Sigmoid colon (tissue), 7 donors: ENCODE data around the gene CYP2A7. TPM values are rescaled to one million over a fixed set of nuclear protein-coding genes. Genes with fewer than 3 reads are reported as not detected.
"Not testable (repeated sequence)": the region's sequence is repeated elsewhere in the genome, so short reads cannot be mapped to it uniquely, and the experiment has no call there.

Experiments used
- DNase-seq: peaks from one replicate; pipeline ENCODE4 v3.0.0-alpha.2; 2019
- H3K27ac ChIP-seq, 4 donors: fragments of 200-600 bp; sonication (generic); one replicate each; pipeline ENCODE4 v1.5.1; 2016 to 2019; ENCODE audit warnings: mild to moderate bottlenecking in 1 of 4
- H3K27me3 ChIP-seq, 3 donors: fragments of 200-600 bp; sonication (generic); one replicate each; pipeline ENCODE4 v1.5.1; 2019; ENCODE audit warnings: mild to moderate bottlenecking in 1 of 3
- H3K36me3 ChIP-seq, 4 donors: fragments of 200-600 bp; sonication (generic); one replicate each; pipeline ENCODE4 v1.5.1; 2016 to 2019
- H3K4me1 ChIP-seq, 4 donors: fragments of 200-600 bp; sonication (generic); one replicate each; pipeline ENCODE4 v1.5.1; 2017 to 2019
- H3K4me3 ChIP-seq, 4 donors: fragments of 200-600 bp; sonication (generic); one replicate each; pipeline ENCODE4 v1.5.1; 2017 to 2019; ENCODE audit warnings: mild to moderate bottlenecking in 2 of 4, moderate library complexity in 1 of 4
- H3K9me3 ChIP-seq, 4 donors: fragments of 200-600 bp in 3 of 4; sonication (generic) in 3 of 4; one replicate each; pipeline versions ENCODE4 v1.5.1 to v1.6.1; 2013 to 2019
- EP300 ChIP-seq, 4 donors: sonication (generic); formaldehyde crosslinking; IDR thresholded peaks; one replicate each; pipeline ENCODE4 v1.6.1; 2017; ENCODE audit warnings: antibody characterized with exemption in 4 of 4
- POLR2A ChIP-seq, 2 donors: fragments of 450-650 bp; IDR thresholded peaks; one replicate each; pipeline ENCODE4 v1.6.1; 2016; ENCODE audit warnings: antibody characterized with exemption in 2 of 2, mild to moderate bottlenecking in 2 of 2, moderate library complexity in 2 of 2
- POLR2AphosphoS5 ChIP-seq, 4 donors: sonication (generic); formaldehyde crosslinking; IDR thresholded peaks; one replicate each; pipeline ENCODE4 v1.6.1; 2017; ENCODE audit warnings: antibody characterized with exemption in 4 of 4
- WGBS, 2 donors: extraction: QIAGEN DNeasy Blood & Tissue Kit; methylation state at CpG; one replicate each; pipeline ENCODE4 v1.1.7; 2013; 5-methylcytosine and 5-hydroxymethylcytosine counted together
- intact Hi-C: fragments of 100-400 bp; cut with DNase I; formaldehyde crosslinking; loops from one replicate; pipeline ENCODE4 v1.15.1; 2023
- polyA plus RNA-seq, 3 donors: library from polyadenylated mRNA; stranded (reverse); fragments of 200-250 nt; gene quantifications; one replicate each; pipeline ENCODE4 v1.2.3, GENCODE V29; 2013
- total RNA-seq, 4 donors: library from RNA; depleted of rRNA; stranded (reverse); fragments of >200 nt; gene quantifications; one replicate each; pipeline ENCODE4 v1.1.0, GENCODE V29; 2016
- TF ChIP-seq, protein P1 (sequence below), 4 experiments: fragments of 450-650 bp in 3 of 4; fragments of 200-600 bp in 1 of 4; IDR thresholded peaks; one replicate each; pipeline ENCODE4 v1.5.1; 2016 to 2019; ENCODE audit warnings: antibody characterized with exemption in 4 of 4, mild to moderate bottlenecking in 3 of 4, moderate library complexity in 2 of 4
- donor health status: healthy with polysubstance abuse.
- donor health status: Bipolar disorder and iron deficiency.
- donor health status: healthy.

Gene CYP2A7
- total and polyA plus RNA-seq, 7 donors = 0.36 TPM; not detected in 6

DNA sequence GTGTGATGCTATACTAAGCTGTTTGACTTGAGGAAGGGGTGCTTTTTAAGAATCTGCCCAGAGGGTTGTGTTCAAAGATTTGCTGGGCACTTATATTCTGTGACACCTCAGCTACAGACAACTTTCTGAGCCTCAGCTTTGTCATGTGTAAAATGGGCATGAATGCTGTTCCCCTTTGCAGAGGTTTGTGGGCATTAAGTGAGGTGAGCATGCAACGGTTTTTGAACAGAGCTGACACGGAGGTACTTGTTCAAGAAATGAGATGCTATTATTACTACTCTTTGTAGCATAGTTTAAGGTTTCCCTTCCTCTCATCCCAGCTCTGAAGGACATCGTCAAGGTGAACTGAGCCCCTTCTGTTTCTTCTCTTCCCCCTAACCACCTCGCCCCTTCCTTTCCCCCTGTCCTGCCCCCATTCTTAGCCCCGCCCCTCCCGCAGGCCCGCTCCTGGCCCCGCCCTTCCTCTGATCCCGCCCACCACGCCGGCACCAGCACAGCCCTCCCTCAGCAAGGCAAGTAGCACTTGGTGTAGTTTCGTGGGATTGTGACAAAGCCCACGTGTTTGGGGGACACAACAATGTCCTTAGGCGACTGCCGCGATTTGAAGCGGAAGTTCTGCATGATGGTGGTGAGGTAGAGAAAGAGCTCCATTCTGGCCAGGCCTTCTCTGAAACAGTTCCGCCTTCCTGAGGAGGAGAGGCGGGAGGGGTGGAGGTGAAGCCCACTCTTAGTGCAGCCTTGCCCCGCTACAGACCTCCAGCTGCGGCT lies 26.1 kb upstream of the CYP2A7 start:
- no peaks in the 10 kb centered on the region for H3K9me3 ChIP-seq
- no peak for DNase-seq
- peaks cover 0 to 18% (median 0%) of the 10 kb centered on the region in 3 donors for H3K27me3 ChIP-seq
- TF ChIP-seq POLR2AphosphoS5 (IDR thresholded peaks at IDR 0.05) (no peak), POLR2A (IDR thresholded peaks at IDR 0.05) (no peak), EP300 (IDR thresholded peaks at IDR 0.05) (no peak)
- TF ChIP-seq, protein P1, sequence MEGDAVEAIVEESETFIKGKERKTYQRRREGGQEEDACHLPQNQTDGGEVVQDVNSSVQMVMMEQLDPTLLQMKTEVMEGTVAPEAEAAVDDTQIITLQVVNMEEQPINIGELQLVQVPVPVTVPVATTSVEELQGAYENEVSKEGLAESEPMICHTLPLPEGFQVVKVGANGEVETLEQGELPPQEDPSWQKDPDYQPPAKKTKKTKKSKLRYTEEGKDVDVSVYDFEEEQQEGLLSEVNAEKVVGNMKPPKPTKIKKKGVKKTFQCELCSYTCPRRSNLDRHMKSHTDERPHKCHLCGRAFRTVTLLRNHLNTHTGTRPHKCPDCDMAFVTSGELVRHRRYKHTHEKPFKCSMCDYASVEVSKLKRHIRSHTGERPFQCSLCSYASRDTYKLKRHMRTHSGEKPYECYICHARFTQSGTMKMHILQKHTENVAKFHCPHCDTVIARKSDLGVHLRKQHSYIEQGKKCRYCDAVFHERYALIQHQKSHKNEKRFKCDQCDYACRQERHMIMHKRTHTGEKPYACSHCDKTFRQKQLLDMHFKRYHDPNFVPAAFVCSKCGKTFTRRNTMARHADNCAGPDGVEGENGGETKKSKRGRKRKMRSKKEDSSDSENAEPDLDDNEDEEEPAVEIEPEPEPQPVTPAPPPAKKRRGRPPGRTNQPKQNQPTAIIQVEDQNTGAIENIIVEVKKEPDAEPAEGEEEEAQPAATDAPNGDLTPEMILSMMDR (IDR thresholded peaks at IDR 0.05) = no peak
- no peaks in the 10 kb centered on the region for H3K36me3 ChIP-seq
- WGBS, 2 donors = 24 to 46% methylated on average over 21 of the region's 21 CpGs
- intact Hi-C loops = no loop called here
- peak overlapping the region in 2 of 4 donors; percentile 0 to 30 for H3K27ac ChIP-seq
- peak overlapping the region in 2 of 4 donors; percentile 31 to 43 for H3K4me3 ChIP-seq
- H3K4me1 ChIP-seq = peaks cover 0 to 9% (median 3%) of the 10 kb centered on the region in 4 donors

GRCh38 chr19:40906512-40906911 lies 24.5 kb upstream of the CYP2A7 start:
- H3K4me1 ChIP-seq = peaks cover 0 to 9% (median 3%) of the 10 kb centered on the region in 4 donors
- peaks cover 0 to 18% (median 0%) of the 10 kb centered on the region in 3 donors for H3K27me3 ChIP-seq
- no peak overlapping the region for H3K4me3 ChIP-seq
- no peaks in the 10 kb centered on the region for H3K9me3 ChIP-seq
- TF ChIP-seq POLR2A (IDR thresholded peaks at IDR 0.05) = no peak
- no peak for TF ChIP-seq POLR2AphosphoS5 (IDR thresholded peaks at IDR 0.05)
- TF ChIP-seq, protein P1 (IDR thresholded peaks at IDR 0.05) = no peak
- no peak for TF ChIP-seq EP300 (IDR thresholded peaks at IDR 0.05)
- no peaks in the 10 kb centered on the region for H3K36me3 ChIP-seq
- H3K27ac ChIP-seq = no peak overlapping the region
- intact Hi-C loops = no loop called here
- DNase-seq = no peak

- H3K9me3 ChIP-seq, H3K4me1 ChIP-seq, H3K36me3 ChIP-seq, intact Hi-C loops, H3K27ac ChIP-seq, DNase-seq, H3K4me3 ChIP-seq: not testable (repeated sequence)
- H3K27me3 ChIP-seq = peaks cover 0 to 16% (median 0%) of the 10 kb centered on the region in 3 donors
- 86 to 87% methylated on average over 10 of the region's 10 CpGs for WGBS, 2 donors
Measured at GRCh38 chr19:40904673-40905156, 22.7 kb upstream of the CYP2A7 start.

GRCh38 chr19:40901975-40902750 lies 20.1 kb upstream of the CYP2A7 start:
- H3K27me3 ChIP-seq, H3K9me3 ChIP-seq, DNase-seq, H3K36me3 ChIP-seq, H3K27ac ChIP-seq, H3K4me3 ChIP-seq, H3K4me1 ChIP-seq, intact Hi-C loops: not testable (repeated sequence)
- WGBS, 2 donors = 78 to 84% methylated on average over 6 of the region's 6 CpGs

GRCh38 chr19:40900521-40900920 lies 18.5 kb upstream of the CYP2A7 start:
- H3K4me3 ChIP-seq, DNase-seq, H3K9me3 ChIP-seq, H3K27me3 ChIP-seq, intact Hi-C loops, H3K36me3 ChIP-seq, H3K27ac ChIP-seq: not testable (repeated sequence)
- H3K4me1 ChIP-seq = peaks cover 0 to 13% (median 5%) of the 10 kb centered on the region in 4 donors
- 89 to 93% methylated on average over 5 of the region's 5 CpGs for WGBS, 2 donors

DNA sequence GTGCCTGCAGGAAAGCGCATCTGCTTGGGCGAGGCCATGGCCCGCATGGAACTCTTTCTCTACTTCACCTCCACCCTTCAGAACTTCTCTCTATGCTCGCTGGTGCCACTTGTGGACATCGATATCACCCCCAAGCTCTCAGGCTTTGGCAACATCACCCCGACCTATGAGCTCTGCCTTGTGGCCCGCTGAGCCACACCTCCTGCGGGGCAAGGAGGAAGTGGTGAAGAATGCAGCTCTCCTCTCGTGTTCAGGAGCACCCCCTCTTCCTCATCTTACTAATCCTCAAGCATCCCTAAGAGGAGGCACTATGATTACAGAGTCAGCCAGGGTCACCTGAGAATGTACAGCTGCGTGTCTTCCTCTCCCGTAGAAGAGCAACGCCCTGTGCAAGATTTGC lies 17.9 kb upstream of the CYP2A7 start:
- 69 to 88% methylated on average over 12 of the region's 12 CpGs for WGBS, 2 donors
- H3K27ac ChIP-seq, intact Hi-C loops, H3K9me3 ChIP-seq, DNase-seq, H3K27me3 ChIP-seq, H3K4me3 ChIP-seq, H3K36me3 ChIP-seq: not testable (repeated sequence)
- peaks cover 0 to 13% (median 5%) of the 10 kb centered on the region in 4 donors for H3K4me1 ChIP-seq
